Measurements from ENCODE around the gene TMEM233.

DNA sequence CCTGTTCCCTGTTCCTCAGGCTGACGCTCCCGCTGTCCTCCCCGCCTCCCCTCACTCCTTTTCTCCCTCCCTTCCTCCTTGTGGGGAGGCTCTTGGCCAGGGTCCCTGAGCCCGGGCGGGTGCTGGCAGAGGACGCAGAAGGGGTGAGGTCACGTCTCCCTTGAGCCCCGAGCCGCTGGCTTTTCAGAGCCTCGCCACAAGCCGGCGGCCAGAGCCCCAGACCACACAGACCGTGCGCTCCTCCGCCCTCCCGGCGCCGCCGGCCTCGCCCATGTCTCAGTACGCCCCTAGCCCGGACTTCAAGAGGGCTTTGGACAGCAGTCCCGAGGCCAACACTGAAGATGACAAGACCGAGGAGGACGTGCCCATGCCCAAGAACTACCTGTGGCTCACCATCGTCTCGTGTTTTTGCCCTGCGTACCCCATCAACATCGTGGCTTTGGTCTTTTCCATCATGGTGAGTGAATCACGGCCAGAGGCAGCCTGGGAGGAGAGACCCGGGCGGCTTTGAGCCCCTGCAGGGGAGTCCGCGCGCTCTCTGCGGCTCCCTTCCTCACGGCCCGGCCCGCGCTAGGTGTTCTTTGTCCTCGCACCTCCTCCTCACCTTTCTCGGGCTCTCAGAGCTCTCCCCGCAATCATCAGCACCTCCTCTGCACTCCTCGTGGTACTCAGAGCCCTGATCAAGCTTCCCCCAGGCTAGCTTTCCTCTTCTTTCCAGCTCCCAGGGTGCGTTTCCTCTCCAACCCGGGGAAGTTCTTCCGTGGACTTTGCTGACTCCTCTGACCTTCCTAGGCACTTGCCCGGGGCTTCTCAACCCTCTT is at the start of gene TMEM233:
- no peak for TF ChIP-seq CTCF (IDR thresholded peaks at IDR 0.05)
- TF ChIP-seq POLR2AphosphoS5 (IDR thresholded peaks at IDR 0.05; ENCODE audit: low read depth, low read length) = no peak
- TF ChIP-seq CHD2 (IDR thresholded peaks at IDR 0.05; ENCODE audit: low read length, partially characterized antibody) = no peak
- TF ChIP-seq GABPA (IDR thresholded peaks at IDR 0.05; ENCODE audit: low read depth) = no peak
- TF ChIP-seq YY1 (IDR thresholded peaks at IDR 0.05; ENCODE audit: low read depth) = no peak
- no peak for TF ChIP-seq SIN3A (IDR thresholded peaks at IDR 0.05; ENCODE audit: borderline replicate concordance, low read depth, low read length)
